Measurements from ENCODE around the gene BTBD9. TPM values are rescaled to one million over a fixed set of nuclear protein-coding genes. Genes with fewer than 3 reads are reported as not detected.

The BTBD9 gene
- total RNA-seq, 1 experiment from 2014 or later = 8.9 TPM

DNA sequence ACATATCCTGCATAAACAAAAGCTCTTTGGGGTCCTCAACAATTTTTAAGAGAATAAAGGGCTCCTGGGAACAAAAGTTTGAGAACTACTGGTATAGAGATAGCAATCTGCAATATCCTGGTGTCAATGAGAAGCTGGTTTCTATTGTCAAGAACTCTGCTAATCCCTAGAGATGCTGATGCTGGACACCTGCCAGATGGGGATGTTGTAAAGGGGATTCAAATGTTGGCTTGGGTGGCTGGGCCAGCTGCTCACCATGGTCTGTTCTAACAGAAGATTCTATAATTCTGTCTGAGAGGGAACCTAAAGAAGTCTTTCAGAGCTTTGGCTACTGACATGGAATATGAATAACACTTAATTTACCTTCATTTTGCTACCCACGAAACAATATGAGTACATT, 137.8 kb downstream of the BTBD9 start:
- no peak overlapping the region for H3K9ac ChIP-seq (ENCODE audit: extremely low read depth, insufficient read length, low read length)
- H4K91ac ChIP-seq (ENCODE audit: insufficient read length, low read depth, low read length) = no peak overlapping the region
- DNase-seq = no peak
- Mint-ChIP-seq H3K4me1 (no peaks in the 10 kb centered on the region), H3K27ac (no peak overlapping the region), H3K27me3 (ENCODE audit: low read depth) (no peaks in the 10 kb centered on the region), H3K9me3 (no peaks in the 10 kb centered on the region), H3K36me3 (ENCODE audit: insufficient read depth in 1 of 3, low read depth in 3 of 3) (no peaks in the 10 kb centered on the region), H3K4me3 (no peak overlapping the region)
- no peaks in the 10 kb centered on the region; the same call in 1 of the 2 replicates for H3K4me1 ChIP-seq (ENCODE audit: insufficient read depth, low read length)
- no peak overlapping the region for H3T11ph ChIP-seq (ENCODE audit: low read length)
- no peaks in the 10 kb centered on the region for H3K79me1 ChIP-seq (ENCODE audit: insufficient read depth, low read depth, low read length, poor library complexity, severe bottlenecking)
- no peak overlapping the region for H3K4me2 ChIP-seq (ENCODE audit: insufficient read depth, insufficient read length, low read length)
- no peak overlapping the region for H3K27ac ChIP-seq (ENCODE audit: insufficient read length, low read depth, low read length)
- no peak overlapping the region for H2BK12ac ChIP-seq (ENCODE audit: insufficient read length, low read depth, low read length)
- no peak overlapping the region for H3K14ac ChIP-seq (ENCODE audit: insufficient read depth, low read length)
- H3K9me3 ChIP-seq (ENCODE audit: control insufficient read depth, low read depth, low read length) = no peaks in the 10 kb centered on the region
- H2BK20ac ChIP-seq (ENCODE audit: low read depth, low read length, poor library complexity, severe bottlenecking) = no peak overlapping the region
- no peak overlapping the region for H3K56ac ChIP-seq (ENCODE audit: insufficient read length, low read depth, low read length)
- H2BK5ac ChIP-seq (ENCODE audit: insufficient read length, low read length) = no peak overlapping the region
- no peak overlapping the region for H3K18ac ChIP-seq (ENCODE audit: insufficient read length, low read depth, low read length)
- H3K4ac ChIP-seq (ENCODE audit: low read depth, low read length) = no peak overlapping the region
- H3K23me2 ChIP-seq (ENCODE audit: insufficient read length, low read depth, low read length, poor library complexity, severe bottlenecking) = no peaks in the 10 kb centered on the region
- H3K79me2 ChIP-seq (ENCODE audit: insufficient read depth, low read length) = no peaks in the 10 kb centered on the region
- no peak overlapping the region for H2BK120ac ChIP-seq (ENCODE audit: low read depth, low read length, poor library complexity, severe bottlenecking)
- no peaks in the 10 kb centered on the region for H4K20me1 ChIP-seq (ENCODE audit: control insufficient read depth, insufficient read depth, insufficient read length)
- H4K5ac ChIP-seq (ENCODE audit: insufficient read length, low read depth, low read length) = no peak overlapping the region
- H2AK5ac ChIP-seq (ENCODE audit: insufficient read length, low read length) = no peak overlapping the region
- no peak overlapping the region for H4K8ac ChIP-seq (replicated peaks; ENCODE audit: insufficient read length, low read depth, low read length)
- no peak overlapping the region for H3K23ac ChIP-seq (ENCODE audit: insufficient read length, low read depth, low read length)
- TF ChIP-seq CTCF (conservative IDR thresholded peaks at IDR 0.05) = no peak
- no peak overlapping the region for H2BK15ac ChIP-seq (ENCODE audit: low read depth, low read length)
- H3K27me3 ChIP-seq (ENCODE audit: insufficient read depth, low read length) = no peaks in the 10 kb centered on the region
- no peak overlapping the region for H2AFZ ChIP-seq (ENCODE audit: low read length)
- WGBS (ENCODE audit: extremely low coverage, insufficient read length, low lambda C conversion rate) = no CpG with 5 or more reads among the region's 1 CpG

All from H9 (cell line).